Mesenteric fat pad (tissue), 1 donor: Measurements from ENCODE around the gene THUMPD1. TPM values are rescaled to one million over a fixed set of nuclear protein-coding genes. Genes with fewer than 3 reads are reported as not detected.
"Not testable (repeated sequence)": the region's sequence is repeated elsewhere in the genome, so short reads cannot be mapped to it uniquely, and the experiment has no call there.

Experiments
- DNase-seq: peaks from one replicate; pipeline ENCODE4 v3.0.0-alpha.2; 2020; ENCODE audit warnings: low spot score
- total RNA-seq: library from RNA; stranded (reverse); fragmentation: NEBNext Ultra II Directional; extraction: Animal tissue kit (Norgen Biotek cat#: 25700); gene quantifications from one replicate; pipeline ENCODE4 v1.2.1, GENCODE V29; 2021
- donor health status: DM: yes; HTN: yes; CAD: no.

THUMPD1 gene
- total RNA-seq, 1 donor from 2014 or later, result 26.1 TPM

DNA sequence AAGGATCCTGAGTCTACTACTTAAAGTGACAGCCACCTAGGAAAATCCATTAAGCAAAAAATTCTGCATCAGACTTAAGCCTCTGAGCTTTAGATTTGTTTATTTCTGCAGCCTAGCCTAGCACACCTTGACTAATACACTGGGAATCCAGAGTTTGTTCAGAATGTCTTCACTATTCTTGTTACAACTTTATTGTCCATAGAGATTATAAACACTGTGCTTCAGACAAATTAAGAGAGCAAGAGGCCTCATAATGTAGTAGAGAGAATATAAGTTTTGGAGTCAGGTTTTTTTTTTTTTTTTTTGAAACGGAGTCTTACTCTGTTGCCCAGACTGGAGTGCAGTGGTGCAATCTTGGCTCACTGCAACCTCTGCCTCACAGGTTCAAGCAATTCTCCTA, 8.9 kb upstream of the THUMPD1 start:
- no peak for DNase-seq

- no peak for DNase-seq
Measured at GRCh38 chr16:20749474-20749873, 7.9 kb upstream of the THUMPD1 start.

DNA sequence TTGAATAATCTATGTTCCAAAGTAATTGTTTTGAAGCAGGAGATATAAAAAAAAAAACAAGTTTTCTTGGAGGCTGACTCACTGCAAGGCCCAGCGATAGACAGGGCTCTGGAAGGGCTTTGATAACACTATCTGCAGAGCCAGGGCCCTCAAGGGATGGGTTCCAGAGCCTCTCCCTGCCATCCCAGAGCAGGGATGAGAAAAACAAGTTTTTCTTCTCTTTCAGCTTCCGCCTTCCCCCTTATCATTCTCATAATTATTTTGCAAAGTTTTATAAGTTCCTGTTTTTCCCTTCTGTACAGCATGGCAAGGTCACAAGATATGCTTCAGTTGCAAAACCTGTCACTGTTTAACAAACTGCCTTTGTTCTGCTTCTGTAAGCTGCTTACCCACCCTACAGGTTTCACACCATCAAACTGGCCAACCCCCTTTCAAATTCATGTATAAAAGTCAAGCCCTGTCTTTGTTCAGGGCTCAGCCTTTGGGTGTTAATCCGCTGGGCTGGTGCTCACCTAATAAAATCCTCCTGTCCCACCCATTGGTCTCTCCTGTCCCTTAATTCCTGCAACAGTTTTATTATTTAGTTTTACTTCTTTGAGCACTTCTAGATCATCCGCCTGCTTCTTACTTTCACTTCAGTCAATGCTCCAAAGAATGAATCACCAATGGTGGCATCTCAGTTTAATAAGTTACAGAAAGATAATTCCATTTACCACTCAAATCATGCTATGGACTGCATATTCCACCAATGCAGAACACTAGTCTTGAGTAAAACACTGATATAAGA, 5.6 kb upstream of the THUMPD1 start:
- DNase-seq, result no peak

- DNase-seq, result no peak
Measured at GRCh38 chr16:20746461-20746860, 4.8 kb upstream of the THUMPD1 start.

- DNase-seq, result no peak
Measured at GRCh38 chr16:20744922-20745440, 3.4 kb upstream of the THUMPD1 start.

GRCh38 chr16:20743591-20743990, 2.0 kb upstream of the THUMPD1 start:
- no peak for DNase-seq

DNA sequence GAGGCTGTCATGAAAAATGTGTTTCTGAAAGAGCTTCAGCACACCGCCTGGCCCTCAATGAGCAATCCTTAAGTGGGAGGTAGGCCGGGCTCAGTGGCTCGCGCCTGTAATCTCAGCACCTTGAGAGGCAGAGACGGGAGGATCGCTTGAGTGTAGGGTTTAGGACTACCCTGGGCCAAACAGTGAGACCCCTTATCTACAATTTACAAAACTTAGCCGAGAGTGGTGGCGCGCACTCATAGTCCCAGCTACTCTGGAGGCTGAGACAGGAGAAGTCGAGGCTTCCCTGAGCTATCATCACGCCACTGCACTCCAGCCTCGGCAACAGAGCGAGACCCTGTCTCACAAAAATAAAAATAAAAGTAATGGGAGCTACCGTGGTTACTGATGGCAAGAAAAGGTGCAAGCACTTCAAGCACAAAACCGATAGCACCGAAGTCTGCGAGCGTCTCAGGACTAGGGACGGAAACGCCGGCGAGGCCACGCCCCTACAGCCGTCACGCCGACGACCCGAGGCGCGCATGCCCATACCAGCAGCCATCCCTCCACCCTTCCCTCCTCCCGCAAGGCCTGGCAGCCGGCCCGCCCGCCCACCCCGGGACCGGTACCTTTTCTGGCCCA, 607 bp downstream of the THUMPD1 start:
- peak; percentile 97 for DNase-seq

DNA sequence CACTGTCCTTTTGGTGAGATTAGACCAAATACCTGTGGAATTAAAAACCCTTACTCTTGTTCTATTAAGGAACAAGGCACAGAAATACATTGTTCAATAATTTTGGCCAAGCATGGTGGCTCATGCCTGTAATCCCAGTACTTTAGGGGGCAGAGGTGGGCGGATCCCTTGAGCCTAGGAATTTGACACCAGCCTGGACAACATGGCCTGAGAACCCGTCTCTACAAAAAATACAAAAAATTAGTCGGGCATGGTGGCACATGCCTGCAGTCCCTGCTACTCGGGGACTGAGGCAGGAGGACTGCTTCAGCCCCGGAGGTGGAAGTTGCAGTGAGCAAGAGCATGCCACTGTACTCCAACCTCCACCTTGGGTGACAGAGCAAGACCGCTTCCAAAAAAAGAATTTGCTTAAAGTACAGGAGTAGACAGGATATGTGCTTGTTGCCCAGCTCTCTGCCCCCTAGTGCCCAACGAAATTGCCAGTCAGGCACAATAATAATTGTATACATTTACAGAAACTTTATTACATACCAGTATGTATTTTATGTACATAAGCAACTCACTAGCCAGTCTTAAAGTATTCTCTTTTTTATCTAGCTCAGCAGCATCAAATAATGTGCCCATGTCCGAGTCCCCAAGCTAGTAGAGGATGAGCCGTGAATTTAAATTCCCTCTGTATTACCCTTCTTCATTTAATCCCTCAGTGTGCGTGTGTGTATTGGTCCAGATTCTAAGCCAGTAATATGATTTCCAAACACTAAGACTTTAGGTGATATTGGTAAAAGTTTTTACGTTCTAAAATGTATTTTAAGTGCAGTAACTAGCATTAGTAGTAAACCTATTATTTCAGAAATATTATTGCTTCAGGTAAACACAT, 1.4 kb downstream of the THUMPD1 start:
- DNase-seq, result no peak

GRCh38 chr16:20735490-20735889, 6.1 kb downstream of the THUMPD1 start:
- DNase-seq, result no peak

DNA sequence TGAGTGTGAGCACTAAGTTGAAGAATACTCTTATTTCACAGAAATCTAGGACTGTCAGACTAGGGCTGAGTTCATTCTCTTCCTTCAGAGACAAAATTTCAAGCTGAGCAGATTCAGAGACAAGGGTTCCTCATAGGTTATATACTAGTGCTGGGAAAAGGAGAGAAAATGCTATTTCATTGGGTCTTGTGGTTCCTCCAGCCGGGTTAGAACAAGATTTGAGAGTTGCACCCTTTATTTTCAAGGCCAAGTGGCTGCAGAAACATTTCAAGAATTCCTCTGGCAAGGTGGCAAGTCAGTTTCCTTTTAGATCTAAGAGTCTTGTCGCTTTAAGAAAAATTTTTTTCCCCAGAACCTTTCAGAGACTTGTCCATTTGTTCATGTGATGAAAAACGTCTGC, 6.8 kb downstream of the THUMPD1 start:
- DNase-seq, result no peak

GRCh38 chr16:20734056-20734455, 7.6 kb downstream of the THUMPD1 start:
- no peak for DNase-seq

DNA sequence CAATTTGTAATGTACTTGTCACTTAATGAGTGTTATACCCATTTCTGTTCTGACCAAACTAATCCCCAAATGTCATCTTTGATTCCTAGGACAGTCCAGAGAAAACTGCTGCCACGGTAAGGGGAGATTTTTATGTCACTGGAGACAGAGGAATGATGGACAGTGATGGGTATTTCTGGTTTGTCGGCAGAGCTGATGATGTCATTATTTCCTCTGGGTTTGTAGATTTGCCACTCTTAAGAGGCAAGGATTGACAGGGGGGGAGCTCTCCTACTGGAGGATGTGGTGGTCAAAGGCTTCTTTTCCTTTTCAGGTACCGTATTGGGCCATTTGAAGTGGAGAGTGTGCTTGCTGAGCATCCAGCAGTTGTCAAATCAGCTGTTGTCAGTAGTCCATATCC, 12.5 kb downstream of the THUMPD1 start:
- no peak for DNase-seq

GRCh38 chr16:20727181-20727580, 14.4 kb downstream of the THUMPD1 start:
- DNase-seq, result no peak

GRCh38 chr16:20726661-20727060, 15.0 kb downstream of the THUMPD1 start:
- DNase-seq, result no peak

DNA sequence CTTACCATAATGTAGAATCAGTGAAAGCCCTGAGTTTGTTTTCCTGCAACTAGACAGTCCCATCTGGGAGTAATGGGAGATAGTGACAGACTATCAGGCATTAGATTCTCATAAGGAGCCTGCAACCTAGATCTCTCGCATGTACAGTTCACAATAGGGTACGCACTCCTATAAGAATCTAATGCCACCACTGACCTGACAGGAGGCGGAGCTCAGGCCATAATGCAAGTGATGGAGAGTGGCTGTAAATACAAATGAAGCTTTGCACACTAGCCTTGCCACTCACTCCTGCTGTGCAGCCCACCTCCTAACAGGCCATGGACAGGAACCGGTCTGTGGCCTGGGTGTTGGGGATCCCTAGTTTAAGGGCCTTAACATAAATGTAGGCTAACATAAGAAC, 21.4 kb downstream of the THUMPD1 start:
- no peak for DNase-seq

GRCh38 chr16:20717718-20718117, 23.9 kb downstream of the THUMPD1 start:
- not testable (repeated sequence) for DNase-seq

- no peak for DNase-seq
Measured at GRCh38 chr16:20711277-20711911, 30.2 kb downstream of the THUMPD1 start.

GRCh38 chr16:20708129-20708528, 33.5 kb downstream of the THUMPD1 start:
- DNase-seq, result not testable (repeated sequence)

- no peak for DNase-seq
Measured at GRCh38 chr16:20707461-20707860, 34.2 kb downstream of the THUMPD1 start.

DNA sequence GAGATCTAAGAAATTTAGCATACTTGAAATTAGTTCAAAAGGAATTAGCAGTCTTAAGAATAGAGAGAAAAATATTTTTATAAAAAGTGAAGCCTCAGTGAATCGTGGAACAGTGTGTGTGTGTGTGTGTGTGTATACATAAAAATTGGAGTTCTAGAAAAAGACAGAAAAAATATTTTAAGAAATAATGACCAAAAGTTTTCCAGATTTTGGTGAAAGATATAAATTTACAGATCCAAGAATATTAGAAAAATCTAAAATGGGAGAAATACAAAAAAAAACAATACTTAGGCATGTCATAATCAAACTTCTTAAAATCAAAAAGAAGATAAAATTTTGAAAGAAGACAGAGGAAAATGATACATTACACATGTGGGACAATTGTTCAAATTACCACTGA, 35.6 kb downstream of the THUMPD1 start:
- not testable (repeated sequence) for DNase-seq

DNA sequence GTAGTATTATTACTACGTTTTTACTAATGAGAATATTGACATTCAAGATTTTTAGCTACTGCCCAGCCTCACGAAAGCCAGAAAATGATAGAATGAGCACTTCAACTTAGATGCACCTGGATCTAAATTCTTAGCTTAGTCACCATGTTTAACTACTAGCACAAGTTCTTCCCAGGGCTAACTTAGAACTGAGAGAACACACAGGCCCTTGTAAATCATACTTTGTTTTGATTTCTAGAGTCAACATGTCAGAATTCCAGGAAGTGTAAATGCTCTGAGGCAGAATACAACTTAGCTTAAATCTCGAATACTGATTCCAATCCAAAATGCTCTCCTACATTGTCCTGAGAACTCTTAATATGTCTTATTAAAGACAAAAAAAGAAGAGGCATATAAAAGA, 37.3 kb downstream of the THUMPD1 start:
- DNase-seq, result no peak
